ENCODE measurements around the gene REEP5. TPM values are rescaled to one million over a fixed set of nuclear protein-coding genes. Genes with fewer than 3 reads are reported as not detected.
"Not testable (repeated sequence)": the region's sequence is repeated elsewhere in the genome, so short reads cannot be mapped to it uniquely, and the experiment has no call there.

Gene REEP5
- total RNA-seq, 1 experiment from 2014 or later: 50.5 TPM

- ChIA-PET POLR2A (ENCODE audit: low non-redundant PET) (no interaction called here), CTCF (no interaction called here)
- Histone ChIP-seq H3K36me3 (ENCODE audit: insufficient read depth, low read length, poor library complexity, severe bottlenecking) (no peaks in the 10 kb centered on the region), H3K4me1 (ENCODE audit: insufficient read depth, low read length, poor library complexity, severe bottlenecking) (no peaks in the 10 kb centered on the region), H3K27ac (ENCODE audit: low read depth, low read length, poor library complexity, severe bottlenecking) (no peak overlapping the region), H3K27me3 (replicated peaks; ENCODE audit: insufficient read depth, low read depth, low read length, poor library complexity) (no peaks in the 10 kb centered on the region), H3K9me3 (ENCODE audit: low read depth, low read length, poor library complexity, severe bottlenecking) (no peaks in the 10 kb centered on the region), H3K4me3 (ENCODE audit: low read depth, low read length, poor library complexity, severe bottlenecking) (no peak overlapping the region)
- intact Hi-C loops (cut with micrococcal nuclease; ENCODE audit: unreplicated experiment): no loop called here
- BruUV-seq (replicated peaks): no TSS peak
- TF ChIP-seq EZH2 (IDR thresholded peaks at IDR 0.05; ENCODE audit: borderline replicate concordance, low read depth, low read length, poor library complexity, severe bottlenecking): no peak
- TF ChIP-seq CTCF (conservative IDR thresholded peaks at IDR 0.05; ENCODE audit: low read depth, low read length): no peak
- no peak for DNase-seq (ENCODE audit: low spot score)
Observed at GRCh38 chr5:112968411-112969106, 46.5 kb upstream of the REEP5 start.

GRCh38 chr5:112967520-112968083 lies 45.6 kb upstream of the REEP5 start:
- H3K36me3 ChIP-seq (ENCODE audit: insufficient read depth, low read length, poor library complexity, severe bottlenecking): no peaks in the 10 kb centered on the region
- intact Hi-C loops (cut with micrococcal nuclease; ENCODE audit: unreplicated experiment): no loop called here
- no peak overlapping the region for H3K4me3 ChIP-seq (ENCODE audit: low read depth, low read length, poor library complexity, severe bottlenecking)
- no peaks in the 10 kb centered on the region for H3K27me3 ChIP-seq (replicated peaks; ENCODE audit: insufficient read depth, low read depth, low read length, poor library complexity)
- no TSS peak for BruUV-seq (replicated peaks)
- CTCF ChIA-PET: no interaction called here
- no peaks in the 10 kb centered on the region for H3K4me1 ChIP-seq (ENCODE audit: insufficient read depth, low read length, poor library complexity, severe bottlenecking)
- H3K27ac ChIP-seq (ENCODE audit: low read depth, low read length, poor library complexity, severe bottlenecking): no peak overlapping the region
- no peaks in the 10 kb centered on the region for H3K9me3 ChIP-seq (ENCODE audit: low read depth, low read length, poor library complexity, severe bottlenecking)
- POLR2A ChIA-PET (ENCODE audit: low non-redundant PET): interaction anchor here (0.5 kb wide), 1 partner anchor 484 kb away, joined by 3 read pairs; no protein-coding TSS in a partner anchor
- no peak for DNase-seq (ENCODE audit: low spot score)
- TF ChIP-seq EZH2 (IDR thresholded peaks at IDR 0.05; ENCODE audit: borderline replicate concordance, low read depth, low read length, poor library complexity, severe bottlenecking) (no peak), CTCF (conservative IDR thresholded peaks at IDR 0.05; ENCODE audit: low read depth, low read length) (no peak)

- H3K27me3 ChIP-seq (replicated peaks; ENCODE audit: insufficient read depth, low read depth, low read length, poor library complexity): no peaks in the 10 kb centered on the region
- no peak overlapping the region for H3K27ac ChIP-seq (ENCODE audit: low read depth, low read length, poor library complexity, severe bottlenecking)
- H3K36me3 ChIP-seq (ENCODE audit: insufficient read depth, low read length, poor library complexity, severe bottlenecking): no peaks in the 10 kb centered on the region
- ChIA-PET POLR2A (ENCODE audit: low non-redundant PET) (no interaction called here), CTCF (no interaction called here)
- H3K9me3 ChIP-seq (ENCODE audit: low read depth, low read length, poor library complexity, severe bottlenecking): no peaks in the 10 kb centered on the region
- BruUV-seq (replicated peaks): no TSS peak
- intact Hi-C loops (cut with micrococcal nuclease; ENCODE audit: unreplicated experiment): loop anchor here (2.0 kb wide), 1 partner anchor 415 kb away; no protein-coding TSS in a partner anchor
- no peak overlapping the region for H3K4me3 ChIP-seq (ENCODE audit: low read depth, low read length, poor library complexity, severe bottlenecking)
- DNase-seq (ENCODE audit: low spot score): no peak
- no peak for TF ChIP-seq EZH2 (IDR thresholded peaks at IDR 0.05; ENCODE audit: borderline replicate concordance, low read depth, low read length, poor library complexity, severe bottlenecking)
- no peak for TF ChIP-seq CTCF (conservative IDR thresholded peaks at IDR 0.05; ENCODE audit: low read depth, low read length)
- no peaks in the 10 kb centered on the region for H3K4me1 ChIP-seq (ENCODE audit: insufficient read depth, low read length, poor library complexity, severe bottlenecking)
Observed at GRCh38 chr5:112965733-112966306, 43.8 kb upstream of the REEP5 start.

- DNase-seq (ENCODE audit: low spot score); H3K9me3 ChIP-seq (ENCODE audit: low read depth, low read length, poor library complexity, severe bottlenecking); H3K27me3 ChIP-seq (replicated peaks; ENCODE audit: insufficient read depth, low read depth, low read length, poor library complexity); H3K4me3 ChIP-seq (ENCODE audit: low read depth, low read length, poor library complexity, severe bottlenecking); intact Hi-C loops (cut with micrococcal nuclease; ENCODE audit: unreplicated experiment); H3K36me3 ChIP-seq (ENCODE audit: insufficient read depth, low read length, poor library complexity, severe bottlenecking); H3K4me1 ChIP-seq (ENCODE audit: insufficient read depth, low read length, poor library complexity, severe bottlenecking); BruUV-seq (replicated peaks); H3K27ac ChIP-seq (ENCODE audit: low read depth, low read length, poor library complexity, severe bottlenecking); CTCF ChIA-PET: not testable (repeated sequence)
- POLR2A ChIA-PET (ENCODE audit: low non-redundant PET): interaction anchor here (0.6 kb wide), 1 partner anchor 239 kb away, joined by 4 read pairs; no protein-coding TSS in a partner anchor
Observed at GRCh38 chr5:112963374-112963733, 41.3 kb upstream of the REEP5 start.
